GM12872 (cell line): ENCODE data around the gene SMOC2.

Source experiments
- TF ChIP-seq, protein P1 (sequence below): IDR thresholded peaks from 3 replicates; pipeline ENCODE4 v1.5.1; 2011; ENCODE audit warnings: low read depth, mild to moderate bottlenecking, low read length, moderate library complexity; ENCODE audit not compliant: insufficient read depth

The SMOC2 gene

DNA sequence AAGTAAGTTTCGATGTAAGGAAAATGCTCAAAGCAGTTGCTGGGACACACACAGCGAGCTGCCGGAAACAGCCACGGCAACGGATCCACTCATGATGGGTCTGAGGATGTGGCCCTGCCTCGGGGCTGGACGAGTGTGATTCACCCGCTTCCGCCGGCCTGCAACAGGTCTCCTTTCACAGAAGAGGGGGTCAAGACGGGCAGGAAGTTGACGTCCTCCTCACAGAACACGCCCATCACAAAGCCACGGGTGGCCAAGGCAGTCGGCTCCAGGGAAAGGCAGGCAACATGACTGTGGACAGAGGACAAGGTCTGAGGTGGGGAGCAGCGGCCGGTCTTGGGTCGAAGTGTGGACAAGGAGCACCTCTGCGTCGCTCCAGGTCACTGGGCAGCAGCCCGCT, 29.9 kb upstream of the SMOC2 start:
- TF ChIP-seq, protein P1, sequence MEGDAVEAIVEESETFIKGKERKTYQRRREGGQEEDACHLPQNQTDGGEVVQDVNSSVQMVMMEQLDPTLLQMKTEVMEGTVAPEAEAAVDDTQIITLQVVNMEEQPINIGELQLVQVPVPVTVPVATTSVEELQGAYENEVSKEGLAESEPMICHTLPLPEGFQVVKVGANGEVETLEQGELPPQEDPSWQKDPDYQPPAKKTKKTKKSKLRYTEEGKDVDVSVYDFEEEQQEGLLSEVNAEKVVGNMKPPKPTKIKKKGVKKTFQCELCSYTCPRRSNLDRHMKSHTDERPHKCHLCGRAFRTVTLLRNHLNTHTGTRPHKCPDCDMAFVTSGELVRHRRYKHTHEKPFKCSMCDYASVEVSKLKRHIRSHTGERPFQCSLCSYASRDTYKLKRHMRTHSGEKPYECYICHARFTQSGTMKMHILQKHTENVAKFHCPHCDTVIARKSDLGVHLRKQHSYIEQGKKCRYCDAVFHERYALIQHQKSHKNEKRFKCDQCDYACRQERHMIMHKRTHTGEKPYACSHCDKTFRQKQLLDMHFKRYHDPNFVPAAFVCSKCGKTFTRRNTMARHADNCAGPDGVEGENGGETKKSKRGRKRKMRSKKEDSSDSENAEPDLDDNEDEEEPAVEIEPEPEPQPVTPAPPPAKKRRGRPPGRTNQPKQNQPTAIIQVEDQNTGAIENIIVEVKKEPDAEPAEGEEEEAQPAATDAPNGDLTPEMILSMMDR, result no peak

DNA sequence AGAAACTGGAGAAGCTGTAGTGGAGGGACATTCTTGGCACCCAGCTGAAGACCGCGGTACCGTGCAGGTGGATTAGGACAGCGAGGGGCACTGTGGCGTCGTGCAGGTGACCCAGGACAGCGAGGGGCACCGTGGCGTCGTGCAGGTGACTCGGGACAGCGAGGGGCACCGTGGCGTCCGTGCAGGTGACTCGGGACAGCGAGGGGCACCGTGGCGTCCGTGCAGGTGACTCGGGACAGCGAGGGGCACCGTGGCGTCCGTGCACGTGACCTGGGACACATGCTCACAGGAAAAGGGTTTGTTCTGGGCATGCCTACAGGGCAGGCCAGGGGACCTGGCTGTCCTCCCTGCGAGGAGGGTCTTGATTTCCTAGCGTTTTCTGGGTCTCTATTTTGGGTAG, 29.2 kb upstream of the SMOC2 start:
- TF ChIP-seq, protein P1, result no peak

DNA sequence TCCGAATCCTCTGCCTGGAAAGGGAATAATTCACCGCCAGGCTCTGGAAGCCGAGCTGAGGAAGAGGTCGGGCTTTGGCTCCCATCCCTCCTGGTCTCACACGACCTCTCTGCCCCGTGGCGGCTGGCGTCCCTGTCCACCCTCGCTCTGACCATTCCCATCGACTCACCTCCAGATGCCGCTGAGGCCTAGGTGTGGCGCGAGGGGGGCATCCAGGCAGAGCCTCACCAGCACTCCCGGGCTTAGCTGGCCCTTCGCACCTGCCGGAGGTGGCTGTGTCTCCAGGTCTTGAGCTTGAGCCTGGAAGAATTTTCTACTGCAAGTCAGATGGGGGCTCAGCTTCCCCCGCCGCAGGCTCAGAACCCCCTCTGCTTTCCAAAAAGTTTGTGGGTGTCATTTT, 28.5 kb upstream of the SMOC2 start:
- TF ChIP-seq, protein P1, result no peak

DNA sequence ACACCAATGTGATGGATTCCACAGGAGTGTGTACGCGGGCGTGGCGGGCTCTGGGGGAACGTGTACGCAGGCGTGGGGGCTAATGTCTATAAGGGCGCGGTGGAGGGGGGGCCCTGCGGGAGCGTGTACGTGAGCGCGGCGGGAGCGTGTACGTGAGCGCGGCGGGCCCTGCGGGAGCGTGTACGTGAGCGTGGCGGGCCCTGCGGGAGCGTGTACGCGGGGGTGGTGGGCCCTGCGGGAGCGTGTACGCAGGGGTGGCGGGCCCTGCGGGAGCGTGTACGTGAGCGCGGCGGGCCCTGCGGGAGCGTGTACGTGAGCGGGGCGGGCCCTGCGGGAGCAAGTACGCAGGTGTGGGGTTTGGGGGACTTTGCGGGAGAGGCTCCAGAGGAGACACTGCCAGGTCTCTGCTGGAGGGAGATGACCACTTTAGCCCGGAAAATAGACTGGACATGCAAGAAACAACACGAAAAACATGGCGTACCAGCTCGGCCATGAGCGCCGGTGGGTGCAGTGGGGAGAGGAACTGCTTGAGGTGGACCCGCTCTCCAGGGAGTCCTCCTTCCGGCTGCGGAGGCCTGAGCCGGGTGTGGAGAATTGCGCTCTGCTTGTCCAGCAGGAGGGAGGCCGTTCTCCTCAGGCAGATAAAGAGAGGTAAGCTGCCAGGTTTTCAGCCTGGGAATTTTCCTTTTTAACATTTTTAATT, 27.8 kb upstream of the SMOC2 start:
- TF ChIP-seq, protein P1, result no peak

DNA sequence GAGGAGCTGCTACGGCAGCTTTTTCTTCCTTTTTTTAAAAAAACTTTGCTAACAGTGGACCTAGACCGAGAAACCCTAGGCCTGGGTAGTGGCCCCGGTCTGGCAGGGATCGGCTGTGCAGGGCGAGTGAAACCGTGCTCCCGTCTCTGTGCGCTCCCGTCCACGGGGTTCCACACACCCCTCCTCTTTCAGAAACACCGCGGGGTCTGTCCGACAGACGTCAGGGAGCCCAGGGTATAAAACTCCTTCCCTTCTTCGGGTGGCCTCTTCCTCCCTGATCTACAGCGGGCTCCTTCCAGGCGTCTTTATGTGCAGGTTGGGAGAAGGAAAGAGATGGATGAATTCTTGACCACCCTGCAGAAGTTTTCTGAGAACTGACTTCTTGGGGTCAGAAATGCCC, 27.1 kb upstream of the SMOC2 start:
- TF ChIP-seq, protein P1, result no peak

DNA sequence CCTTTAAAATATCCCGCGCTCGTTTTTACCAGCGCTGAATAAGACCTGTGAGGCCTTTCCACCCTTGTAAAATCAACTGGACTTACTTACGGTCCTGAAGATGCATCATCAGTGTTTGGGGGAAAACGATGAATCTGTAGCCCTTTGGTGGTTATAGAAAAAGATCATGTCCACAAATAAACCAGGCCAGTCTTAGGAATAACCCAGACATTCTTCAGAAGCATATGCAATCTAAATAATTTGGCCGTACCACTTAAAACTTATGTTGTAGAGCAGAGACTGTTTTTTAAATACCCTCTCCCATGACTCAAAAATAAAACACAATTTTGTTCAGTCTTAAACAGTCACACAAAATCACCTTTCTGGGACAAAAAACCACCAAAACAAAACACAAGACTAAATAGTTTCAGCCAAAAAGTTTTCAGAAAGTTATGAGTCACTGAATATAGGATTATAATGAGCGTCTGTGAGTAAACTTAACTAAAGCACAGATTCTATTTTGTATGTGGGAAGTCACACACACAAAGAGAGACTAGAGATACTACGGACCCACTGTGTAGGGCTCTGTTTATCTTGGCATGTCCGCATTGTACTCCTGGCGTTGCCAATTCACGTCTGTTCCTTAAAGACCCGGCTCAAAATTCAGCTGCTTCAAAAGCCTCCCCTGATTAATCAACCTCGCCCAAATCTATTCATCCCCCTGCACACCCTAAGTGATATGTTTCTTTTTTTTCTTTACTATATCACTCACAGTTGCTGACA, 26.5 kb upstream of the SMOC2 start:
- TF ChIP-seq, protein P1, result no peak

DNA sequence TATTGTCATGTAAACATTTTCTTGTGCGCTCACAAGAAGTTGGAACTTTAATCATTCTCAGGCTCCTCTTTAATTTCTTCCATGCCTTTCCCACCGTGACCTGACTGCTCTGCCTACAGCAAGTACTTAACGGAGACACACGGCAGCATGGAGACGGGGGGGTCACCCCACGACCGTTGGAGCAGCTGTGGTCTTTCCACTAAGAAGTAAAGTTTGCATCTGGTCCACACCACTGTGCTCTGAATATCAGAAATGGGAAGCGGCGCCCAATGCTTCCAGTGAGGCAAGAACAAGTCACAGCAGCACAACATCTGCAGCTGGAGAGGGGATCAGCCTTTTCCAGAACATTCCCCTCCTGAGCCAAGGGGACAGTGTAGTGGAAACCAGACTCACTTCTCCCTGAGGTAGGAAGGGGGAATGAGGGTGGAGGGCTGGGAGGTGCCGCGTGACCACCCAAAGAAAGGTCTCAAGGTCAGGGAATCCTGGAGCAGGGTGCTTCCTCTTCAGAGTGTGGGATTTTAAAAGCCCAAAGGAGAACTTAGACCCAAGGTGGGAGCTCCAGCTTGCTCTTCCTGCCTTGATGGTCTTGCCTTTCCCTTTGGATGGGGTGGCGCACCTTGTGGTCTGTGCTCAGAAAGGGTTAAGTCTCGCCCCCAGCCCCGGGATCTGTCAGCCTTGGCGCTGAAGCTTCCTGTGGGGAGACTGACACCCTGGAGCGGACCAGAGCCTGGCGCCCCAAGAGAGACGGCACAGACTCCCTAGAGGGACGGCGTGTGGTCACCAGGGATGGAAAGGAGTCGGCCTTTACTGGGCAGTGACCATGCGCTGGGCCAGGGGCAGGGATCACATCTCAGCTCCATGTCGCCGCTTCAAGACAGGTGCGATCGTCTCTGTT, 25.6 kb upstream of the SMOC2 start:
- TF ChIP-seq, protein P1, result no peak
